Loucy (cell line): ENCODE data around the gene RNF135.

ENCODE experiments used
- EZH2phosphoT487 ChIP-seq: fragments of 200-600 bp; IDR thresholded peaks from 2 replicates; pipeline ENCODE4 v1.6.1; 2018; ENCODE audit warnings: antibody characterized with exemption, mild to moderate bottlenecking, moderate library complexity, borderline replicate concordance
- TF ChIP-seq, protein P1 (sequence below): fragments of 200-600 bp; sonication (generic); conservative IDR thresholded peaks from 2 replicates; pipeline ENCODE4 v1.5.1; 2014; ENCODE audit warnings: mild to moderate bottlenecking, antibody characterized with exemption, low read length

- TF ChIP-seq, protein P1, sequence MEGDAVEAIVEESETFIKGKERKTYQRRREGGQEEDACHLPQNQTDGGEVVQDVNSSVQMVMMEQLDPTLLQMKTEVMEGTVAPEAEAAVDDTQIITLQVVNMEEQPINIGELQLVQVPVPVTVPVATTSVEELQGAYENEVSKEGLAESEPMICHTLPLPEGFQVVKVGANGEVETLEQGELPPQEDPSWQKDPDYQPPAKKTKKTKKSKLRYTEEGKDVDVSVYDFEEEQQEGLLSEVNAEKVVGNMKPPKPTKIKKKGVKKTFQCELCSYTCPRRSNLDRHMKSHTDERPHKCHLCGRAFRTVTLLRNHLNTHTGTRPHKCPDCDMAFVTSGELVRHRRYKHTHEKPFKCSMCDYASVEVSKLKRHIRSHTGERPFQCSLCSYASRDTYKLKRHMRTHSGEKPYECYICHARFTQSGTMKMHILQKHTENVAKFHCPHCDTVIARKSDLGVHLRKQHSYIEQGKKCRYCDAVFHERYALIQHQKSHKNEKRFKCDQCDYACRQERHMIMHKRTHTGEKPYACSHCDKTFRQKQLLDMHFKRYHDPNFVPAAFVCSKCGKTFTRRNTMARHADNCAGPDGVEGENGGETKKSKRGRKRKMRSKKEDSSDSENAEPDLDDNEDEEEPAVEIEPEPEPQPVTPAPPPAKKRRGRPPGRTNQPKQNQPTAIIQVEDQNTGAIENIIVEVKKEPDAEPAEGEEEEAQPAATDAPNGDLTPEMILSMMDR = no peak
- no peak for TF ChIP-seq EZH2phosphoT487
These were observed 20.6 kb upstream of the RNF135 start for GRCh38 chr17:30950189-30950588.
